GM12892 (cell line): Measurements from ENCODE around the gene RNF148.

ENCODE experiments used
- POLR2A ChIP-seq: IDR thresholded peaks from 2 replicates; pipeline ENCODE4 v1.6.1; 2011; ENCODE audit warnings: low read depth, low read length, control low read depth
- POLR2AphosphoS5 ChIP-seq: IDR thresholded peaks from 2 replicates; pipeline ENCODE4 v1.6.1; 2011; ENCODE audit warnings: low read depth, low read length, control low read depth

- TF ChIP-seq POLR2A (no peak), POLR2AphosphoS5 (no peak)
These were observed 44.2 kb upstream of the RNF148 start for GRCh38 chr7:122746948-122747347.
